OCI-LY3 (cell line): ENCODE results near the gene NBPF3.

Source experiments
- EZH2phosphoT487 ChIP-seq: fragments of 200-600 bp; shearing (Covaris generic); IDR thresholded peaks from 2 replicates; pipeline ENCODE4 v1.6.1; 2018; ENCODE audit warnings: antibody characterized with exemption, mixed run types, low read depth
- TF ChIP-seq, protein P1 (sequence below): fragments of 200-600, 300-600 bp; sonication (generic); IDR thresholded peaks from 2 replicates; pipeline ENCODE4 v1.5.1; 2014; ENCODE audit warnings: antibody characterized with exemption, low read length, low read depth

DNA sequence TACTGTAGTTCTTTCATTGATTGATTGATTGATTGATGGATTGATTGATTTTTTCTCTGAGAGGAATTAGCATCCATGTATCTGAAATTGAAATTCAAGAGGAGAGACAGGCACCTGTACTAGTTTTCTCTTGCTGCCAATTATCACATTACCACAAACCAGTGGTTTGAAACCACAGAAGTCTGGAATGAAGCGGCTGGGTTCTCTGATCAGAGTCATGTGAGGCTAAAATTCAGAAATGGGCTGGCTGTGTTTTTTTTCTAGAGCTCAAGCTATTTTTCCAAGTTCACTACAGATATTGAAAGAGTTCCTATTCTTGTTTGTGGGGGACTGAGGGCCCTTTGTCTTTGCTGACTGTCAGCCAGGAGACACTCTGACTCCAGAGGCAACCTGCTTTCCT is 10.0 kb downstream of the NBPF3 start:
- TF ChIP-seq, protein P1, sequence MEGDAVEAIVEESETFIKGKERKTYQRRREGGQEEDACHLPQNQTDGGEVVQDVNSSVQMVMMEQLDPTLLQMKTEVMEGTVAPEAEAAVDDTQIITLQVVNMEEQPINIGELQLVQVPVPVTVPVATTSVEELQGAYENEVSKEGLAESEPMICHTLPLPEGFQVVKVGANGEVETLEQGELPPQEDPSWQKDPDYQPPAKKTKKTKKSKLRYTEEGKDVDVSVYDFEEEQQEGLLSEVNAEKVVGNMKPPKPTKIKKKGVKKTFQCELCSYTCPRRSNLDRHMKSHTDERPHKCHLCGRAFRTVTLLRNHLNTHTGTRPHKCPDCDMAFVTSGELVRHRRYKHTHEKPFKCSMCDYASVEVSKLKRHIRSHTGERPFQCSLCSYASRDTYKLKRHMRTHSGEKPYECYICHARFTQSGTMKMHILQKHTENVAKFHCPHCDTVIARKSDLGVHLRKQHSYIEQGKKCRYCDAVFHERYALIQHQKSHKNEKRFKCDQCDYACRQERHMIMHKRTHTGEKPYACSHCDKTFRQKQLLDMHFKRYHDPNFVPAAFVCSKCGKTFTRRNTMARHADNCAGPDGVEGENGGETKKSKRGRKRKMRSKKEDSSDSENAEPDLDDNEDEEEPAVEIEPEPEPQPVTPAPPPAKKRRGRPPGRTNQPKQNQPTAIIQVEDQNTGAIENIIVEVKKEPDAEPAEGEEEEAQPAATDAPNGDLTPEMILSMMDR, result no peak
- TF ChIP-seq EZH2phosphoT487, result no peak
